ENCODE measurements around the gene COG3.

The COG3 gene

GRCh38 chr13:45521297-45521696, 56.6 kb downstream of the COG3 start:
- Histone ChIP-seq H3K9ac (ENCODE audit: low read depth in 1 of 2, low read length in 2 of 2) (no peak overlapping the region), H3K27ac (ENCODE audit: low read depth, low read length) (no peak overlapping the region), H3K27me3 (ENCODE audit: control insufficient read depth in 1 of 2, insufficient read depth in 2 of 2, low read length in 2 of 2) (no peaks in the 10 kb centered on the region), H3K4me1 (ENCODE audit: control insufficient read depth in 1 of 2, insufficient read depth in 2 of 2, low read length in 2 of 2) (no peaks in the 10 kb centered on the region), H3K9me3 (ENCODE audit: control insufficient read depth in 1 of 2, low read length in 2 of 2) (no peaks in the 10 kb centered on the region), H3K4me3 (ENCODE audit: low read depth in 1 of 2, low read length in 2 of 2) (no peak overlapping the region), H3K36me3 (ENCODE audit: control insufficient read depth in 1 of 2, insufficient read depth in 2 of 2, low read length in 2 of 2) (peaks cover 49 to 77% of the 10 kb centered on the region in 2 donors)

- Histone ChIP-seq H3K4me3 (ENCODE audit: low read depth in 1 of 2, low read length in 2 of 2) (no peak overlapping the region), H3K27me3 (ENCODE audit: control insufficient read depth in 1 of 2, insufficient read depth in 2 of 2, low read length in 2 of 2) (no peaks in the 10 kb centered on the region), H3K4me1 (ENCODE audit: control insufficient read depth in 1 of 2, insufficient read depth in 2 of 2, low read length in 2 of 2) (peaks cover 0 to 2% of the 10 kb centered on the region in 2 donors), H3K9ac (ENCODE audit: low read depth in 1 of 2, low read length in 2 of 2) (no peak overlapping the region), H3K27ac (ENCODE audit: low read depth, low read length) (no peak overlapping the region), H3K9me3 (ENCODE audit: control insufficient read depth in 1 of 2, low read length in 2 of 2) (no peaks in the 10 kb centered on the region), H3K36me3 (ENCODE audit: control insufficient read depth in 1 of 2, insufficient read depth in 2 of 2, low read length in 2 of 2) (peaks cover 52 to 71% of the 10 kb centered on the region in 2 donors)
These were observed 57.8 kb downstream of the COG3 start for GRCh38 chr13:45522571-45522970.

GRCh38 chr13:45527699-45528462, 63.1 kb downstream of the COG3 start:
- no peak overlapping the region for H3K9ac ChIP-seq (ENCODE audit: low read depth in 1 of 2, low read length in 2 of 2)
- peaks cover 0 to 4% of the 10 kb centered on the region in 2 donors for H3K4me1 ChIP-seq (ENCODE audit: control insufficient read depth in 1 of 2, insufficient read depth in 2 of 2, low read length in 2 of 2)
- no peak overlapping the region for H3K27ac ChIP-seq (ENCODE audit: low read depth, low read length)
- H3K4me3 ChIP-seq (ENCODE audit: low read depth in 1 of 2, low read length in 2 of 2), result no peak overlapping the region
- peaks cover 30 to 54% of the 10 kb centered on the region in 2 donors for H3K36me3 ChIP-seq (ENCODE audit: control insufficient read depth in 1 of 2, insufficient read depth in 2 of 2, low read length in 2 of 2)
- no peaks in the 10 kb centered on the region for H3K9me3 ChIP-seq (ENCODE audit: control insufficient read depth in 1 of 2, low read length in 2 of 2)
- H3K27me3 ChIP-seq (ENCODE audit: control insufficient read depth in 1 of 2, insufficient read depth in 2 of 2, low read length in 2 of 2), result no peaks in the 10 kb centered on the region

- Histone ChIP-seq H3K27ac (ENCODE audit: low read depth, low read length) (no peak overlapping the region), H3K36me3 (ENCODE audit: control insufficient read depth in 1 of 2, insufficient read depth in 2 of 2, low read length in 2 of 2) (peaks cover 41 to 57% of the 10 kb centered on the region in 2 donors), H3K27me3 (ENCODE audit: control insufficient read depth in 1 of 2, insufficient read depth in 2 of 2, low read length in 2 of 2) (no peaks in the 10 kb centered on the region), H3K9me3 (ENCODE audit: control insufficient read depth in 1 of 2, low read length in 2 of 2) (no peaks in the 10 kb centered on the region), H3K4me1 (ENCODE audit: control insufficient read depth in 1 of 2, insufficient read depth in 2 of 2, low read length in 2 of 2) (peaks cover 0 to 4% of the 10 kb centered on the region in 2 donors), H3K4me3 (ENCODE audit: low read depth in 1 of 2, low read length in 2 of 2) (no peak overlapping the region), H3K9ac (ENCODE audit: low read depth in 1 of 2, low read length in 2 of 2) (no peak overlapping the region)
These were observed 65.0 kb downstream of the COG3 start for GRCh38 chr13:45529758-45530157.

- Histone ChIP-seq H3K9ac (ENCODE audit: low read depth in 1 of 2, low read length in 2 of 2) (no peak overlapping the region), H3K27ac (ENCODE audit: low read depth, low read length) (no peak overlapping the region), H3K9me3 (ENCODE audit: control insufficient read depth in 1 of 2, low read length in 2 of 2) (no peaks in the 10 kb centered on the region), H3K27me3 (ENCODE audit: control insufficient read depth in 1 of 2, insufficient read depth in 2 of 2, low read length in 2 of 2) (no peaks in the 10 kb centered on the region), H3K36me3 (ENCODE audit: control insufficient read depth in 1 of 2, insufficient read depth in 2 of 2, low read length in 2 of 2) (peaks cover 36 to 59% of the 10 kb centered on the region in 2 donors), H3K4me1 (ENCODE audit: control insufficient read depth in 1 of 2, insufficient read depth in 2 of 2, low read length in 2 of 2) (no peaks in the 10 kb centered on the region), H3K4me3 (ENCODE audit: low read depth in 1 of 2, low read length in 2 of 2) (no peak overlapping the region)
These were observed 69.9 kb downstream of the COG3 start for GRCh38 chr13:45534604-45535003.

GRCh38 chr13:45536224-45536623, 71.5 kb downstream of the COG3 start:
- H3K9ac ChIP-seq (ENCODE audit: low read depth in 1 of 2, low read length in 2 of 2), result no peak overlapping the region
- no peak overlapping the region for H3K27ac ChIP-seq (ENCODE audit: low read depth, low read length)
- no peak overlapping the region for H3K4me3 ChIP-seq (ENCODE audit: low read depth in 1 of 2, low read length in 2 of 2)
- H3K27me3 ChIP-seq (ENCODE audit: control insufficient read depth in 1 of 2, insufficient read depth in 2 of 2, low read length in 2 of 2), result no peaks in the 10 kb centered on the region
- no peaks in the 10 kb centered on the region for H3K9me3 ChIP-seq (ENCODE audit: control insufficient read depth in 1 of 2, low read length in 2 of 2)
- no peaks in the 10 kb centered on the region for H3K4me1 ChIP-seq (ENCODE audit: control insufficient read depth in 1 of 2, insufficient read depth in 2 of 2, low read length in 2 of 2)
- H3K36me3 ChIP-seq (ENCODE audit: control insufficient read depth in 1 of 2, insufficient read depth in 2 of 2, low read length in 2 of 2), result peaks cover 26 to 45% of the 10 kb centered on the region in 2 donors

GRCh38 chr13:45537516-45537915, 72.8 kb downstream of the COG3 start:
- Histone ChIP-seq H3K4me1 (ENCODE audit: control insufficient read depth in 1 of 2, insufficient read depth in 2 of 2, low read length in 2 of 2) (no peaks in the 10 kb centered on the region), H3K9ac (ENCODE audit: low read depth in 1 of 2, low read length in 2 of 2) (no peak overlapping the region), H3K27me3 (ENCODE audit: control insufficient read depth in 1 of 2, insufficient read depth in 2 of 2, low read length in 2 of 2) (no peaks in the 10 kb centered on the region), H3K9me3 (ENCODE audit: control insufficient read depth in 1 of 2, low read length in 2 of 2) (no peaks in the 10 kb centered on the region), H3K27ac (ENCODE audit: low read depth, low read length) (no peak overlapping the region), H3K4me3 (ENCODE audit: low read depth in 1 of 2, low read length in 2 of 2) (no peak overlapping the region), H3K36me3 (ENCODE audit: control insufficient read depth in 1 of 2, insufficient read depth in 2 of 2, low read length in 2 of 2) (peaks cover 23 to 35% of the 10 kb centered on the region in 2 donors)

GRCh38 chr13:45538382-45538781, 73.6 kb downstream of the COG3 start:
- peaks cover 22 to 28% of the 10 kb centered on the region in 2 donors for H3K36me3 ChIP-seq (ENCODE audit: control insufficient read depth in 1 of 2, insufficient read depth in 2 of 2, low read length in 2 of 2)

GRCh38 chr13:45540195-45540594, 75.5 kb downstream of the COG3 start:
- peaks cover 5 to 11% of the 10 kb centered on the region in 2 donors for H3K36me3 ChIP-seq (ENCODE audit: control insufficient read depth in 1 of 2, insufficient read depth in 2 of 2, low read length in 2 of 2)
- H3K27ac ChIP-seq (ENCODE audit: low read depth, low read length), result no peak overlapping the region
- H3K9ac ChIP-seq (ENCODE audit: low read depth in 1 of 2, low read length in 2 of 2), result no peak overlapping the region
- H3K27me3 ChIP-seq (ENCODE audit: control insufficient read depth in 1 of 2, insufficient read depth in 2 of 2, low read length in 2 of 2), result no peaks in the 10 kb centered on the region
- no peaks in the 10 kb centered on the region for H3K4me1 ChIP-seq (ENCODE audit: control insufficient read depth in 1 of 2, insufficient read depth in 2 of 2, low read length in 2 of 2)
- no peak overlapping the region for H3K4me3 ChIP-seq (ENCODE audit: low read depth in 1 of 2, low read length in 2 of 2)
- no peaks in the 10 kb centered on the region for H3K9me3 ChIP-seq (ENCODE audit: control insufficient read depth in 1 of 2, low read length in 2 of 2)

More at GRCh38 chr13:45538382-45538781, 73.6 kb downstream of the COG3 start:
- H3K4me1 ChIP-seq (ENCODE audit: control insufficient read depth in 1 of 2, insufficient read depth in 2 of 2, low read length in 2 of 2), result no peaks in the 10 kb centered on the region
- H3K27me3 ChIP-seq (ENCODE audit: control insufficient read depth in 1 of 2, insufficient read depth in 2 of 2, low read length in 2 of 2), result no peaks in the 10 kb centered on the region
- H3K4me3 ChIP-seq (ENCODE audit: low read depth in 1 of 2, low read length in 2 of 2), result no peak overlapping the region
- no peak overlapping the region for H3K27ac ChIP-seq (ENCODE audit: low read depth, low read length)
- H3K9ac ChIP-seq (ENCODE audit: low read depth in 1 of 2, low read length in 2 of 2), result no peak overlapping the region
- H3K9me3 ChIP-seq (ENCODE audit: control insufficient read depth in 1 of 2, low read length in 2 of 2), result no peaks in the 10 kb centered on the region

GRCh38 chr13:45540864-45541263, 76.1 kb downstream of the COG3 start:
- Histone ChIP-seq H3K4me3 (ENCODE audit: low read depth in 1 of 2, low read length in 2 of 2) (no peak overlapping the region), H3K36me3 (ENCODE audit: control insufficient read depth in 1 of 2, insufficient read depth in 2 of 2, low read length in 2 of 2) (peaks cover 0 to 4% of the 10 kb centered on the region in 2 donors), H3K27ac (ENCODE audit: low read depth, low read length) (no peak overlapping the region), H3K4me1 (ENCODE audit: control insufficient read depth in 1 of 2, insufficient read depth in 2 of 2, low read length in 2 of 2) (no peaks in the 10 kb centered on the region), H3K27me3 (ENCODE audit: control insufficient read depth in 1 of 2, insufficient read depth in 2 of 2, low read length in 2 of 2) (no peaks in the 10 kb centered on the region), H3K9ac (ENCODE audit: low read depth in 1 of 2, low read length in 2 of 2) (no peak overlapping the region), H3K9me3 (ENCODE audit: control insufficient read depth in 1 of 2, low read length in 2 of 2) (no peaks in the 10 kb centered on the region)

Measured in duodenal mucosa (tissue), 2 donors.